K562 (cell line): Measurements from ENCODE around the gene MFNG. TPM values are rescaled to one million over a fixed set of nuclear protein-coding genes. Genes with fewer than 3 reads are reported as not detected.

ENCODE experiments used
- ATAC-seq: fragments of 200-7000 bp; cut with Tn5 transposase; 3 replicates; pipeline ENCODE4 v1.9.1; 2020; ENCODE audit warnings: moderate library complexity
- BruUV-seq: library from RNA; stranded (reverse); fragments of 400-500 nt; replicated peaks from 2 replicates; lab custom pipeline; 2021; lab: Mats Ljungman, UMichigan
- CTCF ChIA-PET: fragments of 300-600 bp; formaldehyde crosslinking; extraction: SDS; loops from one replicate; lab custom pipeline; 2021; ENCODE audit warnings: low intra/inter-chr PET ratio; lab: Yijun Ruan, JAX
- POLR2A ChIA-PET: fragments of 300-600, 350-650 bp; sonication (Branson Sonifier 250); formaldehyde crosslinking; extraction: SDS; loops from one replicate; lab custom pipeline; 2021; ENCODE audit warnings: antibody characterized with exemption, inconsistent platforms; lab: Yijun Ruan, JAX
- DNase-seq, 4 experiments: peaks; one replicate each; pipeline versions ENCODE4 v3.0.0 to v3.0.0-alpha.2; 2011 to 2018; ENCODE audit warnings: low spot score in 3 of 4, mixed read lengths in 3 of 4; ENCODE audit errors: extremely low read depth in 1 of 4
- FAIRE-seq: peaks from 2 replicates; lab custom pipeline; 2011; peaks lifted over from hg19 to GRCh38; lab: Jason Lieb, UNC
- H2AFZ ChIP-seq: 2 replicates; pipeline ENCODE4 v1.6.0; 2011; ENCODE audit warnings: low read depth, low read length, control low read depth, inconsistent platforms
- H3K27ac ChIP-seq: fragments of 200-600 bp; 3 replicates; pipeline ENCODE4 v1.8.0; 2011; ENCODE audit warnings: low read depth, mild to moderate bottlenecking, control low read depth, inconsistent platforms, low read length, moderate library complexity, mixed read lengths; ENCODE audit errors: extremely low read depth
- H3K27me3 ChIP-seq, 2 experiments: fragments of 300-600 bp in 1 of 2; 2 replicates in 1 of 2; 3 replicates in 1 of 2; pipeline versions ENCODE4 v1.6.0 to v1.8.0; 2011; ENCODE audit warnings: inconsistent platforms in 2 of 2, low read length in 2 of 2, mild to moderate bottlenecking in 1 of 2, mixed read lengths in 1 of 2, moderate library complexity in 1 of 2; ENCODE audit not compliant: control insufficient read depth in 2 of 2, insufficient read depth in 2 of 2
- H3K36me3 ChIP-seq: fragments of 300-600 bp; 3 replicates; pipeline ENCODE4 v1.8.0; 2011; ENCODE audit warnings: mild to moderate bottlenecking, low read length, inconsistent platforms; ENCODE audit not compliant: control insufficient read depth, insufficient read depth
- H3K4me1 ChIP-seq, 2 experiments: fragments of 200-600 bp in 1 of 2; replicated peaks in 1 of 2; 2 replicates in 1 of 2; 3 replicates in 1 of 2; pipeline versions ENCODE4 v1.5.1 to v1.8.0; 2011; ENCODE audit warnings: inconsistent platforms in 2 of 2, low read length in 2 of 2, mild to moderate bottlenecking in 1 of 2, mixed read lengths in 1 of 2, moderate library complexity in 1 of 2; ENCODE audit not compliant: control insufficient read depth in 2 of 2, insufficient read depth in 2 of 2
- H3K4me2 ChIP-seq: 2 replicates; pipeline ENCODE4 v1.6.1; 2011; ENCODE audit warnings: low read length, control low read depth, inconsistent platforms, mixed read lengths; ENCODE audit not compliant: insufficient read depth
- H3K4me3 ChIP-seq: fragments of 200-600 bp; sonication (generic), shearing (Covaris generic); 2 replicates; pipeline ENCODE4 v1.5.1; 2016; ENCODE audit warnings: control low read depth, inconsistent platforms
- H3K79me2 ChIP-seq: fragments of 200-600 bp; 3 replicates; pipeline ENCODE4 v1.8.0; 2011; ENCODE audit warnings: low read length, inconsistent platforms; ENCODE audit not compliant: control insufficient read depth, insufficient read depth
- H3K9ac ChIP-seq, 2 experiments: 2 replicates each; pipeline versions ENCODE4 v1.6.0 to v1.6.1; 2011; ENCODE audit warnings: low read depth in 2 of 2, low read length in 2 of 2, control low read depth in 1 of 2, inconsistent platforms in 1 of 2, mild to moderate bottlenecking in 1 of 2, mixed read lengths in 1 of 2; ENCODE audit not compliant: insufficient read depth in 1 of 2
- H3K9me1 ChIP-seq: one replicate; pipeline ENCODE4 v1.6.0; 2011; ENCODE audit warnings: inconsistent platforms, mild to moderate bottlenecking, low read length, moderate library complexity; ENCODE audit not compliant: control insufficient read depth, insufficient read depth
- H3K9me3 ChIP-seq: replicated peaks from 2 replicates; pipeline ENCODE4 v1.5.1; 2011; ENCODE audit warnings: low read depth, low read length, inconsistent platforms; ENCODE audit not compliant: control insufficient read depth, insufficient read depth
- H4K20me1 ChIP-seq: replicated peaks from 2 replicates; pipeline ENCODE4 v1.6.1; 2011; ENCODE audit warnings: low read length, inconsistent platforms, mixed read lengths; ENCODE audit not compliant: control insufficient read depth, insufficient read depth
- ARID2 ChIP-seq: fragments of 450-650 bp; IDR thresholded peaks from 2 replicates; pipeline ENCODE4 v1.6.1; 2017; ENCODE audit warnings: antibody characterized with exemption, mild to moderate bottlenecking
- CBX1 ChIP-seq: sonication (generic); IDR thresholded peaks from 2 replicates; pipeline ENCODE4 v1.6.1; 2016; ENCODE audit warnings: antibody characterized with exemption, low read depth, mild to moderate bottlenecking
- FIP1L1 ChIP-seq: fragments of 200-400 bp; formaldehyde crosslinking; IDR thresholded peaks from 2 replicates; pipeline ENCODE4 v1.6.1; 2018; ENCODE audit warnings: mild to moderate bottlenecking, low read depth, low read length; ENCODE audit not compliant: poor library complexity, severe bottlenecking
- GABPB2 ChIP-seq: fragments of 250-450 bp; sonication (Bioruptor Pico); conservative IDR thresholded peaks from 2 replicates; pipeline ENCODE4 v1.5.1; 2021; ENCODE audit warnings: mild to moderate bottlenecking
- HOXB6 ChIP-seq: fragments of 250-450 bp; sonication (Bioruptor Pico); IDR thresholded peaks from 2 replicates; pipeline ENCODE4 v1.5.1; 2022; ENCODE audit warnings: mild to moderate bottlenecking, borderline replicate concordance
- KDM5B ChIP-seq: fragments of 200-600 bp; sonication (generic); IDR thresholded peaks from 2 replicates; pipeline ENCODE4 v1.6.1; 2012; ENCODE audit warnings: low read depth, mild to moderate bottlenecking, moderate library complexity, low read length, control low read depth, inconsistent platforms; ENCODE audit not compliant: insufficient replicate concordance
- MAFF ChIP-seq: IDR thresholded peaks from 2 replicates; pipeline ENCODE4 v1.6.1; 2012; ENCODE audit warnings: low read length, improper control_type of control experiment
- PML ChIP-seq: IDR thresholded peaks from 2 replicates; pipeline ENCODE4 v1.6.1; 2012; ENCODE audit warnings: low read length, inconsistent platforms
- SMAD2 ChIP-seq: fragments of 150-350 bp; IDR thresholded peaks from 2 replicates; pipeline ENCODE4 v1.6.1; 2014; ENCODE audit warnings: low read depth, mild to moderate bottlenecking, low read length
- TFAM ChIP-seq: fragments of 250-450 bp; sonication (Bioruptor Pico); conservative IDR thresholded peaks from 2 replicates; pipeline ENCODE4 v1.5.0; 2021; ENCODE audit warnings: mild to moderate bottlenecking, moderate library complexity
- TRIM28 ChIP-seq: fragments of 450-650 bp; IDR thresholded peaks from 2 replicates; pipeline ENCODE4 v1.6.1; 2017
- YY1 ChIP-seq, 3 experiments: IDR thresholded peaks; 2 replicates each; pipeline ENCODE4 v1.6.1; 2011; ENCODE audit warnings: low read length in 2 of 3, mild to moderate bottlenecking in 2 of 3, moderate library complexity in 2 of 3, borderline replicate concordance in 1 of 3, control low read depth in 1 of 3, low read depth in 1 of 3; ENCODE audit not compliant: insufficient read depth in 3 of 3, insufficient replicate concordance in 2 of 3, control insufficient read depth in 1 of 3, insufficient read length in 1 of 3; ENCODE audit errors: extremely low read depth in 1 of 3
- ZNF175 ChIP-seq: fragments of 200-800 bp; sonication (Bioruptor generic); IDR thresholded peaks from 2 replicates; pipeline ENCODE4 v1.6.1; 2016; ENCODE audit warnings: low read depth, mild to moderate bottlenecking, missing genetic modification characterization, missing compliant biosample characterization
- ZNF584 ChIP-seq: fragments of 200-800 bp; sonication (Bioruptor generic); IDR thresholded peaks from 2 replicates; pipeline ENCODE4 v1.6.1; 2016; ENCODE audit warnings: low read depth, mild to moderate bottlenecking, missing genetic modification characterization, missing compliant biosample characterization
- ZSCAN29 ChIP-seq: fragments of 450-650 bp; IDR thresholded peaks from 2 replicates; pipeline ENCODE4 v1.6.1; 2017
- WGBS: fragments of 100-300 bp; shearing (Covaris generic); methylation state at CpG from one replicate; pipeline ENCODE4 v1.1.6; 2016; ENCODE audit warnings: low coverage, mixed read lengths; ENCODE audit not compliant: insufficient coverage; ENCODE audit errors: missing lambda C conversion rate; 5-methylcytosine and 5-hydroxymethylcytosine counted together
- in situ Hi-C: fragments of 300-500 bp; cut with MboI; formaldehyde crosslinking; loops from 4 replicates; pipeline ENCODE4 v1.15.0; 2018; ENCODE audit warnings: inconsistent platforms, mixed read lengths
- intact Hi-C: fragments of 100-400 bp; cut with micrococcal nuclease; formaldehyde crosslinking; loops from 2 replicates; pipeline ENCODE4 v1.14.2; 2022
- polyA plus RNA-seq, 8 experiments: library from polyadenylated mRNA; depleted of rRNA in 4 of 8; stranded (reverse) in 5 of 8; unstranded in 3 of 8; fragments of >200 nt; fragmentation: Nextera tagmentation in 2 of 8; fragmentation: Illumina TruSeq in 1 of 8; extraction: Ambion mirVana in 2 of 8; extraction: Trizol in 1 of 8; gene quantifications; 2 replicates each; pipeline versions ENCODE4 v1.2.1 to v1.2.3, GENCODE V29; 2011 to 2014; ENCODE audit warnings: inconsistent platforms in 1 of 8, missing spikeins in 1 of 8
- total RNA-seq, 7 experiments: library from RNA; depleted of rRNA in 6 of 7; stranded (reverse); fragments of >200 nt in 6 of 7; fragmentation: Illumina TruSeq in 2 of 7; extraction: Trizol in 2 of 7; gene quantifications; 2 replicates each; pipeline versions ENCODE4 v1.2.1 to v1.2.3, GENCODE V29; 2011 to 2021; ENCODE audit warnings: low replicate concordance in 1 of 7
- TF ChIP-seq, protein P1 (sequence below): IDR thresholded peaks from 2 replicates; pipeline ENCODE4 v1.6.1; 2011; ENCODE audit not compliant: insufficient read length; ENCODE audit errors: extremely low read depth
- TF ChIP-seq, protein P2 (sequence below): fragments of 450-650 bp; IDR thresholded peaks from 2 replicates; pipeline ENCODE4 v1.6.1; 2016; ENCODE audit warnings: missing biosample characterization, missing genetic modification characterization

MFNG gene
- total and polyA plus RNA-seq, 9 of the 15 experiments (the other 6 are each of a cell fraction or from before 2014, with no cell fraction given) = 0.13 to 0.73 (median 0.38) TPM; not detected in 4

DNA sequence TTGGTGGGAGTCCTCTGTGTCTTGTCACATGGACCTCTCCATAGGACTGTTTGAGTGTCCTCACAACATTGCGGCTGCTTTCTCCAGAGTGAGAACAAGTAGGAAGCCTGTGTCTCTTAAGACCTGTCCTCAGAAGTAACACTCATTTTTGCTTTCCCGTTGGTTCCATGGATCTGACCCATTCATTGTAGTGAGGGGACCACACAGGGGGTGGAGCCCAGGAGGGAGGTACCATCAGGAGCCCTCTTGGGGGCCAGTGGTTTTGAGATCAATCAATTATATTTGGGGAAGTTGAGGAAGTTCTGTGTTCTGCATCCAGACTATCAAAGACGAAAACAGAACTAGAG, 53.5 kb downstream of the MFNG start:
- peaks cover 0 to 3% of the 10 kb centered on the region in 2 experiments; a peak in 1 of 5 replicates for H3K4me1 ChIP-seq
- no peaks in the 10 kb centered on the region for H3K79me2 ChIP-seq
- in situ Hi-C loops = no loop called here
- no peak for ATAC-seq
- no peak overlapping the region for H3K9ac ChIP-seq
- TF ChIP-seq GABPB2 (CRISPR knock-in tag) = no peak
- no peak for TF ChIP-seq KDM5B
- TF ChIP-seq CBX1 = no peak
- no peak for TF ChIP-seq ARID2
- TF ChIP-seq HOXB6 (CRISPR knock-in tag) = no peak
- TF ChIP-seq SMAD2 = no peak
- TF ChIP-seq FIP1L1 = no peak
- TF ChIP-seq, protein P1, sequence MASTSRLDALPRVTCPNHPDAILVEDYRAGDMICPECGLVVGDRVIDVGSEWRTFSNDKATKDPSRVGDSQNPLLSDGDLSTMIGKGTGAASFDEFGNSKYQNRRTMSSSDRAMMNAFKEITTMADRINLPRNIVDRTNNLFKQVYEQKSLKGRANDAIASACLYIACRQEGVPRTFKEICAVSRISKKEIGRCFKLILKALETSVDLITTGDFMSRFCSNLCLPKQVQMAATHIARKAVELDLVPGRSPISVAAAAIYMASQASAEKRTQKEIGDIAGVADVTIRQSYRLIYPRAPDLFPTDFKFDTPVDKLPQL = no peak
- TF ChIP-seq TFAM (CRISPR knock-in tag) = no peak
- no peak for TF ChIP-seq PML
- no peak for TF ChIP-seq YY1 (IDR thresholded peaks at IDR 0.05; ENCODE audit: borderline replicate concordance in 1 of 3, control insufficient read depth in 1 of 3, extremely low read depth in 1 of 3, insufficient read depth in 3 of 3, insufficient read length in 1 of 3, insufficient replicate concordance in 2 of 3, low read depth in 1 of 3, low read length in 2 of 3)
- TF ChIP-seq ZSCAN29 = no peak
- TF ChIP-seq ZNF175 (CRISPR knock-in tag) = no peak
- TF ChIP-seq MAFF = no peak
- TF ChIP-seq, protein P2, sequence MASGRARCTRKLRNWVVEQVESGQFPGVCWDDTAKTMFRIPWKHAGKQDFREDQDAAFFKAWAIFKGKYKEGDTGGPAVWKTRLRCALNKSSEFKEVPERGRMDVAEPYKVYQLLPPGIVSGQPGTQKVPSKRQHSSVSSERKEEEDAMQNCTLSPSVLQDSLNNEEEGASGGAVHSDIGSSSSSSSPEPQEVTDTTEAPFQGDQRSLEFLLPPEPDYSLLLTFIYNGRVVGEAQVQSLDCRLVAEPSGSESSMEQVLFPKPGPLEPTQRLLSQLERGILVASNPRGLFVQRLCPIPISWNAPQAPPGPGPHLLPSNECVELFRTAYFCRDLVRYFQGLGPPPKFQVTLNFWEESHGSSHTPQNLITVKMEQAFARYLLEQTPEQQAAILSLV = no peak
- no peak for TF ChIP-seq ZNF584 (CRISPR knock-in tag)
- no peak for TF ChIP-seq TRIM28
- TF ChIP-seq, all 486 proteins: peak for 0
- ChIA-PET POLR2A (no interaction called here), CTCF (interaction anchor here (0.6 to 0.7 kb wide), 2 partner anchors 13 to 1224 kb away, joined by 3 to 4 read pairs; no protein-coding TSS in a partner anchor)
- H3K9me3 ChIP-seq = no peaks in the 10 kb centered on the region
- no peak overlapping the region for H2AFZ ChIP-seq
- H3K36me3 ChIP-seq = no peaks in the 10 kb centered on the region
- WGBS = 39% methylated on average over 2 of the region's 3 CpGs
- DNase-seq (no peak), FAIRE-seq (no peak)
- BruUV-seq = no TSS peak
- H3K27me3 ChIP-seq = peaks cover 7 to 49% of the 10 kb centered on the region in 2 experiments; a peak in 4 of 5 replicates
- H4K20me1 ChIP-seq = peaks cover 6% of the 10 kb centered on the region
- intact Hi-C loops = no loop called here
- H3K9me1 ChIP-seq = no peaks in the 10 kb centered on the region
- no peak overlapping the region for H3K27ac ChIP-seq
- H3K4me2 ChIP-seq = no peak overlapping the region
- H3K4me3 ChIP-seq = no peak overlapping the region
